Fibroblast of skin of left biceps (primary cell): ENCODE data around the gene LGALS7B.
"Not testable (repeated sequence)": the region's sequence is repeated elsewhere in the genome, so short reads cannot be mapped to it uniquely, and the experiment has no call there.

ENCODE experiments used
- DNase-seq, 2 experiments: peaks; one replicate each; pipeline ENCODE4 v3.0.0-alpha.2; 2013; ENCODE audit warnings: low read depth in 2 of 2

The LGALS7B gene

GRCh38 chr19:38796154-38796553 is 7.2 kb downstream of the LGALS7B start:
- DNase-seq, result no peak

- DNase-seq, result not testable (repeated sequence)
These were observed 8.8 kb downstream of the LGALS7B start for GRCh38 chr19:38797781-38798180.

- DNase-seq, result no peak
These were observed 10.1 kb downstream of the LGALS7B start for GRCh38 chr19:38799104-38799503.

GRCh38 chr19:38800577-38801347 is 11.8 kb downstream of the LGALS7B start:
- no peak for DNase-seq

GRCh38 chr19:38801359-38802095 is 12.5 kb downstream of the LGALS7B start:
- DNase-seq, result no peak

GRCh38 chr19:38803543-38803942 is 14.5 kb downstream of the LGALS7B start:
- DNase-seq, result no peak

- DNase-seq, result no peak
These were observed 16.2 kb downstream of the LGALS7B start for GRCh38 chr19:38805180-38805579.

- DNase-seq, result no peak
These were observed 17.4 kb downstream of the LGALS7B start for GRCh38 chr19:38806371-38806770.

GRCh38 chr19:38807374-38808098 is 18.5 kb downstream of the LGALS7B start:
- DNase-seq, result not testable (repeated sequence)

- DNase-seq, result no peak
These were observed 19.7 kb downstream of the LGALS7B start for GRCh38 chr19:38808741-38809140.

GRCh38 chr19:38809592-38810252 is 20.7 kb downstream of the LGALS7B start:
- DNase-seq, result no peak

GRCh38 chr19:38812009-38812840 is 23.2 kb downstream of the LGALS7B start:
- DNase-seq, result no peak

- no peak for DNase-seq
These were observed 23.9 kb downstream of the LGALS7B start, which contains the start of gene LGALS4 for GRCh38 chr19:38812841-38813320. TSS of gene LGALS4 (minus strand) at chr19:38812945. CDS start at chr19:38812886, 59 bp downstream.

GRCh38 chr19:38813323-38813722 is 24.3 kb downstream of the LGALS7B start:
- DNase-seq, result no peak

GRCh38 chr19:38813932-38814331 is 24.9 kb downstream of the LGALS7B start:
- DNase-seq, result not testable (repeated sequence)

GRCh38 chr19:38815059-38816001 is 26.3 kb downstream of the LGALS7B start:
- DNase-seq, result no peak

GRCh38 chr19:38816131-38816750 is 27.2 kb downstream of the LGALS7B start:
- no peak for DNase-seq

GRCh38 chr19:38817081-38817480 is 28.1 kb downstream of the LGALS7B start:
- DNase-seq, result no peak
